ENCODE measurements around the gene PDZD2.

PDZD2 gene

DNA sequence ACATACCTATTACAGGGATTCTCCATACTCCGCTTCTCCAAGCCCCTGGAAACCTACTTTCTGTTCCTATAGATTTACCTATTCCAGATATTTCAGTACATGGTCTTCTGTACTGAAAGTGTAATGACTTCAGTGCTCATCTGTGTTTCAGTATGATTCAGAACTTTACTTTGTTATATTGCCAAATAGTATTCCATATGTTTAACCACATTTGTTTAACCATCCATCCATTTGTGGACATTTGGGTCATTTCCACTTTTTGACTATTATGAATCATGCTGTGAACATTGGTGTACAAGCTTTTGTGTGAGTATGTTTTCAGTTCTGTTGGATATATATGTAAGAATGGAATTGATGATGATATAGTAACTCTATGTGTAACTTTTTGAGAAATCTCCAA, 188.9 kb downstream of the PDZD2 start:
- Histone ChIP-seq H3K9me3 (ENCODE audit: control insufficient read depth, insufficient read depth, low read length) (no peaks in the 10 kb centered on the region), H3K4me3 (ENCODE audit: low read length) (no peak overlapping the region), H3K27ac (ENCODE audit: low read depth, low read length) (no peak overlapping the region), H3K9me2 (replicated peaks; ENCODE audit: control insufficient read depth, low read length) (no peaks in the 10 kb centered on the region), H3F3A (ENCODE audit: control insufficient read depth, insufficient read depth) (no peaks in the 10 kb centered on the region), H3K27me3 (ENCODE audit: control insufficient read depth, low read length) (0 out of 2 replicates have a peak, but pooled peaks cover 8% of the 10 kb centered on the region), H3K4me1 (ENCODE audit: control insufficient read depth, low read length) (peaks cover 4% of the 10 kb centered on the region), H3K36me3 (ENCODE audit: control insufficient read depth, low read length) (no peaks in the 10 kb centered on the region), H3K4me2 (ENCODE audit: low read length) (no peak overlapping the region), H4K20me1 (ENCODE audit: control insufficient read depth, insufficient read depth, low read depth, low read length) (no peaks in the 10 kb centered on the region), H3K79me2 (ENCODE audit: control insufficient read depth, low read length) (no peaks in the 10 kb centered on the region)
- TF ChIP-seq, protein P1, sequence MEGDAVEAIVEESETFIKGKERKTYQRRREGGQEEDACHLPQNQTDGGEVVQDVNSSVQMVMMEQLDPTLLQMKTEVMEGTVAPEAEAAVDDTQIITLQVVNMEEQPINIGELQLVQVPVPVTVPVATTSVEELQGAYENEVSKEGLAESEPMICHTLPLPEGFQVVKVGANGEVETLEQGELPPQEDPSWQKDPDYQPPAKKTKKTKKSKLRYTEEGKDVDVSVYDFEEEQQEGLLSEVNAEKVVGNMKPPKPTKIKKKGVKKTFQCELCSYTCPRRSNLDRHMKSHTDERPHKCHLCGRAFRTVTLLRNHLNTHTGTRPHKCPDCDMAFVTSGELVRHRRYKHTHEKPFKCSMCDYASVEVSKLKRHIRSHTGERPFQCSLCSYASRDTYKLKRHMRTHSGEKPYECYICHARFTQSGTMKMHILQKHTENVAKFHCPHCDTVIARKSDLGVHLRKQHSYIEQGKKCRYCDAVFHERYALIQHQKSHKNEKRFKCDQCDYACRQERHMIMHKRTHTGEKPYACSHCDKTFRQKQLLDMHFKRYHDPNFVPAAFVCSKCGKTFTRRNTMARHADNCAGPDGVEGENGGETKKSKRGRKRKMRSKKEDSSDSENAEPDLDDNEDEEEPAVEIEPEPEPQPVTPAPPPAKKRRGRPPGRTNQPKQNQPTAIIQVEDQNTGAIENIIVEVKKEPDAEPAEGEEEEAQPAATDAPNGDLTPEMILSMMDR (IDR thresholded peaks at IDR 0.05; ENCODE audit: low read depth, low read length, poor library complexity, severe bottlenecking), result no peak
- no peak for TF ChIP-seq EZH2phosphoT487 (IDR thresholded peaks at IDR 0.05; ENCODE audit: borderline replicate concordance, low read length)

DNA sequence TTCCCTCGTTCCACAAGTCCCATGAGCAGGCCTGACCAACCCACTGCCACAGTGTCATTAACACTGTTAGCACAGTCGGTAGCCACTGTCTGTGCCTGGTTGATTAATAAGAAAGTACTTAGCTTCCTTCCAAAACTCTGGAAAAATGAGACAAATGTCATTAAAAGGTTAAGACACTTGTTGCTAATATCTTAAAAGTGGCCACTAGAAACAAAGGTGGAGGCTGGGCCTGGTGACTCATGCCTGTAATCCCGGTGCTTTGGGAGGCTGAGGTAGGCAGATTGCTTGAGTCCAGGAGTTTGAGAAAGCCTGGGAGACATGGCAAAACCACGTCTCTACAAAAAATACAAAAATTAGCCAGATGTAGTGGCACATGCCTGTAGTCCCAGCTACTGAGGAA, 194.0 kb downstream of the PDZD2 start:
- no peaks in the 10 kb centered on the region for H3K27me3 ChIP-seq (ENCODE audit: control insufficient read depth, low read length)
- H3K4me1 ChIP-seq (ENCODE audit: control insufficient read depth, low read length), result no peaks in the 10 kb centered on the region
- no peaks in the 10 kb centered on the region for H3K36me3 ChIP-seq (ENCODE audit: control insufficient read depth, low read length)
- H3K9me3 ChIP-seq (ENCODE audit: control insufficient read depth, insufficient read depth, low read length), result no peaks in the 10 kb centered on the region
- TF ChIP-seq, protein P1 (IDR thresholded peaks at IDR 0.05; ENCODE audit: low read depth, low read length, poor library complexity, severe bottlenecking), result no peak
- TF ChIP-seq EZH2phosphoT487 (IDR thresholded peaks at IDR 0.05; ENCODE audit: borderline replicate concordance, low read length), result no peak
- no peaks in the 10 kb centered on the region for H4K20me1 ChIP-seq (ENCODE audit: control insufficient read depth, insufficient read depth, low read depth, low read length)
- no peak overlapping the region for H3K4me2 ChIP-seq (ENCODE audit: low read length)
- no peaks in the 10 kb centered on the region for H3K79me2 ChIP-seq (ENCODE audit: control insufficient read depth, low read length)
- H3F3A ChIP-seq (ENCODE audit: control insufficient read depth, insufficient read depth), result no peaks in the 10 kb centered on the region
- no peaks in the 10 kb centered on the region for H3K9me2 ChIP-seq (replicated peaks; ENCODE audit: control insufficient read depth, low read length)
- no peak overlapping the region for H3K27ac ChIP-seq (ENCODE audit: low read depth, low read length)
- no peak overlapping the region for H3K4me3 ChIP-seq (ENCODE audit: low read length)

DNA sequence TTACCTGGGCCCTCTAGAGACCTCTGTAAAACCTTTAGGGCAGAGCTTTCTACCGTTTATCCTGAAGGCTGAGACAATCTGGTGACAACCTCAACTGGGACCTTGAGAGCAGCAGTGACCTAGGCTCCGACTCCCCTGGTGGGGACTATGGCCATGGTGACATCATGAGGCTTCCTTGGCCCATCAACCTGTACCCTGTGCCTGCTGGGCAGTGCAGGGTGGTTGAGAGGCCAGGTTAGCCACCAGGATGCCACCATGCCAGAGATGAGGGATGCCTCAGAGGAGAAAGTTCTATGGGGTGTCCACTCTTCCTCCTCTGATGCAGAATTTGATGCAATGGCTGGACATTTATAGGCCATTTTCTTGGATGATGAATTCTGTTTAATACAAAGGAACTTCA, 194.8 kb downstream of the PDZD2 start:
- Histone ChIP-seq H3K4me2 (ENCODE audit: low read length) (no peak overlapping the region), H3K27ac (ENCODE audit: low read depth, low read length) (no peak overlapping the region), H3K4me3 (ENCODE audit: low read length) (no peak overlapping the region), H3K9me2 (replicated peaks; ENCODE audit: control insufficient read depth, low read length) (no peaks in the 10 kb centered on the region), H3K4me1 (ENCODE audit: control insufficient read depth, low read length) (no peaks in the 10 kb centered on the region), H3K36me3 (ENCODE audit: control insufficient read depth, low read length) (no peaks in the 10 kb centered on the region), H3K27me3 (ENCODE audit: control insufficient read depth, low read length) (no peaks in the 10 kb centered on the region), H4K20me1 (ENCODE audit: control insufficient read depth, insufficient read depth, low read depth, low read length) (no peaks in the 10 kb centered on the region), H3F3A (ENCODE audit: control insufficient read depth, insufficient read depth) (no peaks in the 10 kb centered on the region), H3K9me3 (ENCODE audit: control insufficient read depth, insufficient read depth, low read length) (no peaks in the 10 kb centered on the region), H3K79me2 (ENCODE audit: control insufficient read depth, low read length) (no peaks in the 10 kb centered on the region)
- no peak for TF ChIP-seq EZH2phosphoT487 (IDR thresholded peaks at IDR 0.05; ENCODE audit: borderline replicate concordance, low read length)
- TF ChIP-seq, protein P1 (IDR thresholded peaks at IDR 0.05; ENCODE audit: low read depth, low read length, poor library complexity, severe bottlenecking), result no peak

All from DOHH2 (cell line).